ENCODE measurements around the gene PDE9A. TPM values are rescaled to one million over a fixed set of nuclear protein-coding genes. Genes with fewer than 3 reads are reported as not detected.

Gene PDE9A
- polyA plus RNA-seq, 3 donors from 2014 or later, result 0.40 to 2.3 (median 0.61) TPM

DNA sequence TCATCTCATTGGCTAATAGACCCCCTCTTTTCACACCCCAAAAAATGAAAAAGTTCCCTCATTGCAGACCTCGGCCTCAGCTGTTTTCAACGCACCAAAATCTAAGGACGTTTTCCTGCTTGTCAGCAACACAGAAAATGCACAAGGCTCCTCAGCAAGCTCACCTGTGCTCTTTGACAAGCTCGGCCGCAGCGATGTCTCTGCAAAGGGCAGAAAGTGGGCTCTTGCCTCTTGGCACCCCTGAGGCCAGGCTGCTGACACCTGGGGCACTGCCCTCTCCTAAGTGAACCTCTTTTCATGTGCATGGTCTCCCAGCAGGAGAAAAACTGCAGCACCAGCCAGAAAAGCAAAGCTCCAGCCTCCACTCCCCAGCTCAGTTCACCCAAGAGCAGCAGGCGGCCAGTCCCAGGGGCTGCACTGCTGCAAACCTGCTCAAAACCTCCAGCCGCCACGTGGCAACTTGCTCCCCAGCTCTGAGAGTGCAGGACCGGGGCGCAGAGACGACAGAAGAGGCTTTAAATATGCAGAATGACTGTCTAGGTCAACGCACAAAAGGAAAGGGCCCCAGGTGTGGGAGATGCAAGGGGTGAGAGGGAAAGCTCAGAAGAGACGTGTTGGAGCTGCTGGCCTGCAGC is 101.7 kb downstream of the PDE9A start:
- no peaks in the 10 kb centered on the region for H3K36me3 Mint-ChIP-seq
- no peak for DNase-seq
- no peak overlapping the region for H3K4me3 Mint-ChIP-seq
- peaks cover 0 to 4% (median 1%) of the 10 kb centered on the region in 3 donors for H3K27me3 Mint-ChIP-seq (ENCODE audit: low read depth in 3 of 3)
- H3K9me3 Mint-ChIP-seq, result no peaks in the 10 kb centered on the region
- H3K4me1 Mint-ChIP-seq, result no peaks in the 10 kb centered on the region
- no peak overlapping the region for H3K27ac Mint-ChIP-seq

DNA sequence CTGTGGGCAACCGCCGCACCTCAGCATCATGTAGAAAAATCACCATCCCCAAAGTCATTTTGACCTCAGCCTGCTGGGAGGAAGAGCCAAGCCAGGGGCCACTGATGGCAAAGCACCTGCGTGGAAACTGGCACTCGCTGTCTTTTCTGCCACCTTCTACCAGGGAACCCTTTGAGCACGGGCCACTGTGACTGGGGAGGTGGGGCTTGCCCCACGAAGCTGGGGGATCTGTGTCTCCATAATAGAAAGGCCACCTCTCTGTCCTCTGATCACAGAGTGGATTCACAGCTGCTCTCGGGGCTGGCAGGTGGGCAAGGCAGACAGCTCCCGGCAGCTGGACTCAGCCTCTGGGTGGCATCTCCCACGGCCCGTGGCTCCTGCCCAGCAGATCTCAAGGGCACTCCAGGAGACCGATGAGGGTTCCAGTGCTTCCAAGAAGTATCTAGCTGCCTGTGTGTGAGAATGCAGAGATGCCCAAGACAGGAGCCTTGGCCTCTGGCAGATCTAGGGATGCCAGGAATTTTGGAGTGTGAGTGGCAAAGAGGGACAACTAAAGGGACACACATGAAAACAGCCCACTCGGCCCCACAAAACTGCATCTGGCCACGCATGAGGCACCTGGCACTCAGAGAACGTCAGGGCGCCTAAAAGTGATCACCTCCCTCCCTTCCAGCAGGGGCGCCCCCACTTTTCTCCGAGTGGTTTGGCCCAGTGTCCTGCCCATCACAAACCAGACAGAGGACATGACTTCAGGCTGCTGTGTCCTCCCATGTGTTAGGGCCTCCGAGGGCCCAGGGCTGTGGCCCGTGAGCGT is 102.6 kb downstream of the PDE9A start:
- no peaks in the 10 kb centered on the region for H3K9me3 Mint-ChIP-seq
- H3K4me3 Mint-ChIP-seq, result no peak overlapping the region
- no peak for DNase-seq

DNA sequence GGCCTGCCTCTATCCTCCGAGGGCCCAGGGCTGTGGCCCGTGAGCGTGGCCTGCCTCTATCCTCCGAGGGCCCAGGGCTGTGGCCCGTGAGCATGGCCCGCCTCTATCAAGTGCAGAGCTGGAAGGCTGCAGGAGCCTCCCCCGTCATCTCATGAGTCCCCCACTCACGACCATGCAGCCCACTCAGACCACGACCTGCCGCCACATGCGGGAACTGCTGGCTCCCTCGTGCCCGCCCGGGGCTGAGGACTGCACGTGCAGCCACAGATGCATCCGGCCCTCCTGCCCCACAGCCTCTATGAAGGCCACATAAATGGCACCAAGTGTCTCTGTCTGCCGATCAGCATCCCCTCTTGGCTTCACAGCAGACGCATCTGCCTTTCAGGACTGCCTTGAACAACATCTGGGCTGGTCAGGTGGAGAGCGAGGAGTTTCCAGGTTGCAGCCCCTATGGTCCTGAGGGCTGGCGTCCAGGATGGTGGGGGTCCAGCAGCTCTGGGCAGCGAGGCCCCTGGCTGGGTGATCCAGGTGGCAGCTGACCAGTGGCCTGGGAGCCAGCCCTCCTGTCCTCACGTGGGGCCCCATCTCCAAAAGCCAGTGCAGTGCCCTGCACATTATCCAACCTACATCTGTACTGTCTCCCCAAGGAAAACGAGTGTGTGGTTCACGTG is 103.3 kb downstream of the PDE9A start:
- Mint-ChIP-seq H3K4me3 (no peak overlapping the region), H3K36me3 (no peaks in the 10 kb centered on the region), H3K4me1 (no peaks in the 10 kb centered on the region), H3K9me3 (no peaks in the 10 kb centered on the region), H3K27me3 (ENCODE audit: low read depth in 3 of 3) (peaks cover 0 to 4% (median 1%) of the 10 kb centered on the region in 3 donors), H3K27ac (no peak overlapping the region)
- no peak for DNase-seq

More for the DNA sequence above, 102.6 kb downstream of the PDE9A start:
- H3K27ac Mint-ChIP-seq, result no peak overlapping the region
- no peaks in the 10 kb centered on the region for H3K36me3 Mint-ChIP-seq
- H3K4me1 Mint-ChIP-seq, result no peaks in the 10 kb centered on the region
- H3K27me3 Mint-ChIP-seq (ENCODE audit: low read depth in 3 of 3), result peaks cover 0 to 4% (median 1%) of the 10 kb centered on the region in 3 donors

GRCh38 chr21:42757422-42757821 is 104.0 kb downstream of the PDE9A start:
- DNase-seq, result no peak

GRCh38 chr21:42757826-42758655 is 104.6 kb downstream of the PDE9A start:
- Mint-ChIP-seq H3K4me3 (no peak overlapping the region), H3K27me3 (ENCODE audit: low read depth in 3 of 3) (peaks cover 0 to 4% (median 0%) of the 10 kb centered on the region in 3 donors), H3K9me3 (no peaks in the 10 kb centered on the region), H3K4me1 (no peaks in the 10 kb centered on the region), H3K36me3 (no peaks in the 10 kb centered on the region), H3K27ac (no peak overlapping the region)
- DNase-seq, result no peak

More at GRCh38 chr21:42757422-42757821, 104.0 kb downstream of the PDE9A start:
- H3K4me3 Mint-ChIP-seq, result no peak overlapping the region
- H3K4me1 Mint-ChIP-seq, result no peaks in the 10 kb centered on the region
- H3K36me3 Mint-ChIP-seq, result no peaks in the 10 kb centered on the region
- H3K27me3 Mint-ChIP-seq (ENCODE audit: low read depth in 3 of 3), result peaks cover 0 to 4% (median 0%) of the 10 kb centered on the region in 3 donors
- no peaks in the 10 kb centered on the region for H3K9me3 Mint-ChIP-seq
- no peak overlapping the region for H3K27ac Mint-ChIP-seq

DNA sequence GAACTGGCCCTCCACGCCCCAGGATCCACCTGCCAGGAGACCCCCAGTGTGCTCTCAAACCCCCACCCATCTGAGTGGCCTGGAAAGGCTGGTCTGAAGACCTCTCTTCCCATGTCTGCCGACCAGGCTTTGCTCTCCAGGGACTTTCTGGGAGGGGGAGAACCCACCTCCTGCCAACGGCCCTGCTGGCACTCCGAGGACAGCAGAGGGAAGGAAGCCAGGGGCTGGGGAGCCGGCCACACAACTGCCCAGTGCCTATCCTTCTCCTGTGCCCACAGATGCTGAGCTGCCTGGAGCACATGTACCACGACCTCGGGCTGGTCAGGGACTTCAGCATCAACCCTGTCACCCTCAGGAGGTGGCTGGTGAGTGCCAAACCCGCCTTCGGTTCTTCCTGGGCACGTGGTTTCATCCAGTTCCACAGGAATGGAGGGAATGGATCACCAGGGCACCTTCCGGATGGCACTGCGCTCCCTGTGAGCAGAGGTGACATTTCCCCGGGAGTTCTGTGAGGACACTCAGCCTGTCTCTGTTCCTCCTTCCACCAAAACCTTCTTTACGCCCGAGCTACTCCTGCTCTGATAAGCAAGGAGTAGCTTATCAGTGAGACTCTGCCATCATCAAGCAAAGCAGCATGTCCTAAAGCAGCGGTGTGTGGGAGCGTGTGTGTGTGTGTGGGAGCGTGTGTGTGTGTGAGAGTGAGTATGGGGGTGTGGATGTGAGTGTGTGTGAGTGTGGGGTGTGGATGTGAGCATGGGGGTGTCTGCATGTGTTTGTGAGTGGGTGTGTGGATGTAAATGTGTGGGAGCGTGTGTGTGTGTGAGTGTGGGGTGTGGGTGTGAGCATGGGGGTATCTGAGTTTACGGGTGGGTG is 105.5 kb downstream of the PDE9A start:
- Mint-ChIP-seq H3K4me3 (no peak overlapping the region), H3K9me3 (no peaks in the 10 kb centered on the region), H3K27ac (no peak overlapping the region), H3K27me3 (ENCODE audit: low read depth in 3 of 3) (peaks cover 0 to 4% (median 0%) of the 10 kb centered on the region in 3 donors), H3K36me3 (no peaks in the 10 kb centered on the region), H3K4me1 (no peaks in the 10 kb centered on the region)
- DNase-seq, result no peak

DNA sequence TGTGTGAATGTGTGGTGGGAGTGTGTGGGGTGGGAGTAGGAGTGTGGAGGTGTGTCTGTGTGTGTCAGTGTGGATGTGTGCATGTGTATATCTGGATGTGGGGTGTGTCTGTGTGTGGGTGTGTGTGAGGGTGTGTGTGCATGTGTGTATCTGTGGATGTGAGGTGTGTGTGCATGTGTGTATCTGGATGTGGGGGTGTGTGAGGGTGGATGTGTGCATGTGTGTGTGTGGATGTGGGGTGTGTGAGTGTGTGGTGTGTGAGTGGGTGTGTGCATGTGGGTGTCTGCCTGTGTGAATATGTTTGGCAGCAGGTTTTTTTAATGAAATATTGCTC is 106.1 kb downstream of the PDE9A start:
- Mint-ChIP-seq H3K27me3 (ENCODE audit: low read depth in 3 of 3) (peaks cover 0 to 4% (median 0%) of the 10 kb centered on the region in 3 donors), H3K9me3 (no peaks in the 10 kb centered on the region), H3K36me3 (no peaks in the 10 kb centered on the region), H3K4me1 (no peaks in the 10 kb centered on the region), H3K27ac (no peak overlapping the region), H3K4me3 (no peak overlapping the region)
- no peak for DNase-seq

DNA sequence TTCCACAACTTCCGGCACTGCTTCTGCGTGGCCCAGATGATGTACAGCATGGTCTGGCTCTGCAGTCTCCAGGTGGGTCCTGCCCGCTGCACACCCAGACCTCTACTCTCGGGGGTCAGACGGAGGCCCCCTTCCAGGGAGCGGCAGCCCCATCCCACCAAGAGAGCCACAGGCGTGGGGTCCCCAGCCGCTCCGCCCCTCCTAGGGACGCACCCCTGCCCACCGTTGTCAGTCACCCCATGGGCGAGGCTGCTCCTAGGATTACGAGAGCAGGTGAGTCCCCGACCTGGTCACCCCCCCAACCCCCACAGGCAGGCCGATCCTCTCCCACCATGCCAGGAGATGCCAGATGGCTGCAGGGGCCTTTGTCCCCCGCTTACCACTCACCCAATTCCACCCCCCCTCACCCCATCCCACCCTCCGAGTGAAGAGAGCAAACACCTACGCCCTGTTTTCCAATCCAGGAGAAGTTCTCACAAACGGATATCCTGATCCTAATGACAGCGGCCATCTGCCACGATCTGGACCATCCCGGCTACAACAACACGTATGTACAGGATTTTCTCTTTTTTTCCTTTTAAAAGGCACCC is 107.0 kb downstream of the PDE9A start:
- no peak overlapping the region for H3K4me3 Mint-ChIP-seq
- no peaks in the 10 kb centered on the region for H3K9me3 Mint-ChIP-seq
- H3K4me1 Mint-ChIP-seq, result no peaks in the 10 kb centered on the region
- DNase-seq, result no peak
- H3K27me3 Mint-ChIP-seq (ENCODE audit: low read depth in 3 of 3), result peaks cover 0 to 4% (median 0%) of the 10 kb centered on the region in 3 donors
- H3K36me3 Mint-ChIP-seq, result no peaks in the 10 kb centered on the region
- H3K27ac Mint-ChIP-seq, result no peak overlapping the region

DNA sequence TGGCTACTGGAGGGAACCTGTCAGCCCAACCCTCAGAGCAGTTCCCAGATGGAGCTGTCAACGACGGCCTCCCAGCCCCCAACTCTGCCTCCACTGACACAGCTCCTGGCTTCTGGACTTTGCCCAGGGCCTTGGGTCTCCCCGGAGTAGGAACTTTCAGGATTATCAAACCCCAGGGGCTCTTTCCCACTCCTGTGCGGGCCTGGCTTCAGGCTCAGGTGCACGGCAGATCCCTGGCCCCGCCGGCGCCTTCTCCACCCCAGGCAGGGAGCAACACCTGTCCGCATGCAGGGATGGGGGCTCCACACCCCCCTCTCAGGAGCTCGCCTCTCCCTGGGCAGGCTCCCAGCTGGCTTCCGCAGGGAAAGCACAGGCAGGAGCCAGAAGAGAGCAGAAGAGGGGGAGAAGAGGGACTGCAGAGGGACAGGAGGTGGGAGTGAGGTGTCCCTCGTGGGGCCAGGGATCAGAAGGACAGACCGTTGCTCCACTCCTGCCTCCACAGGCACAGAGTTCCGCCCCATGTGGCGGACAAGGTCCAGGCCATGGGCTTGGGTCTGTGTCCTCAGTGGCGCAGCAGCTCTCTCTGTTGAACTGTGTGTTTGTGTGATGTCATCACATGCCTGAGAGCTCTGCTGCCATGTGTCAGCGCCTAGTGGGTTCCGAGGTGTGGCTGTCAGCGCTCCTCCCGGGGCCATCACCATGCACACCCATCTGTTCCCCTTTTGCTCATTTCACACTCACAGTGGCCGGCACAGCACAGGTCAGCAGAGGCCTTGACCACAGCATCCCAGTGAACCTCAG is 107.7 kb downstream of the PDE9A start:
- no peak overlapping the region for H3K4me3 Mint-ChIP-seq
- no peak overlapping the region for H3K27ac Mint-ChIP-seq
- no peak for DNase-seq
- no peaks in the 10 kb centered on the region for H3K4me1 Mint-ChIP-seq
- no peaks in the 10 kb centered on the region for H3K9me3 Mint-ChIP-seq
- H3K27me3 Mint-ChIP-seq (ENCODE audit: low read depth in 3 of 3), result peaks cover 0 to 3% (median 2%) of the 10 kb centered on the region in 3 donors
- no peaks in the 10 kb centered on the region for H3K36me3 Mint-ChIP-seq

DNA sequence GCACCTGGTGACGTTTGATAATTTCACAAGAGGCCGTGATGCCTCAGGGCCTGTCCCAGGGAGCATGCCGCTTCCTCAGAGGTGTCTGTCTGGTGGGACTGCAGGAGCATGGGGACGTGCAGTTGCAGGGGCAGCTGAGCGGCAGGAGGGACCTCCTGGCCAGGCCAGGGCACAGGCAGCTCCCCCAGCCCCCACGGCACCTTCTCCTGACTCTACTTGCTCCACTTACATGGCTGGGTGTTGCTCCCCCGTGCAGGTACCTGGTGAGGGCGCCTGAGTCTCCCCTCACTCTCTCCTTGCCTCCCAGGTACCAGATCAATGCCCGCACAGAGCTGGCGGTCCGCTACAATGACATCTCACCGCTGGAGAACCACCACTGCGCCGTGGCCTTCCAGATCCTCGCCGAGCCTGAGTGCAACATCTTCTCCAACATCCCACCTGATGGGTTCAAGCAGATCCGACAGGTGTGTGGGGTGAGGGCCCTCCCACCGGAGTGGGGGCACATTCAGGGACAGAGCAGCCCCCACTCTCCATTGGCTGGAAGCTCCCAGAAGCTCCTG is 108.4 kb downstream of the PDE9A start:
- Mint-ChIP-seq H3K9me3 (no peaks in the 10 kb centered on the region), H3K4me3 (no peak overlapping the region), H3K4me1 (no peaks in the 10 kb centered on the region), H3K27ac (no peak overlapping the region), H3K36me3 (no peaks in the 10 kb centered on the region), H3K27me3 (ENCODE audit: low read depth in 3 of 3) (peaks cover 1 to 3% (median 2%) of the 10 kb centered on the region in 3 donors)
- no peak for DNase-seq

GRCh38 chr21:42763581-42764442 is 110.4 kb downstream of the PDE9A start:
- no peaks in the 10 kb centered on the region for H3K36me3 Mint-ChIP-seq
- no peak overlapping the region for H3K4me3 Mint-ChIP-seq
- no peak overlapping the region for H3K27ac Mint-ChIP-seq

More at GRCh38 chr21:42763581-42764442, 110.4 kb downstream of the PDE9A start:
- DNase-seq, result no peak
- Mint-ChIP-seq H3K9me3 (no peaks in the 10 kb centered on the region), H3K27me3 (ENCODE audit: low read depth in 3 of 3) (peaks cover 1 to 4% (median 3%) of the 10 kb centered on the region in 3 donors), H3K4me1 (no peaks in the 10 kb centered on the region)
